Suppressor macrophage (primary cell): ENCODE data around the gene STOX1.
"Not testable (repeated sequence)": the region's sequence is repeated elsewhere in the genome, so short reads cannot be mapped to it uniquely, and the experiment has no call there.

Experiments used
- DNase-seq, 4 experiments: peaks; one replicate each; pipeline ENCODE4 v3.0.0-alpha.2; 2020 to 2022

The STOX1 gene

GRCh38 chr10:68895041-68895440, 67.7 kb downstream of the STOX1 start:
- DNase-seq = peak in 1 of 4 experiments; percentile 14

DNA sequence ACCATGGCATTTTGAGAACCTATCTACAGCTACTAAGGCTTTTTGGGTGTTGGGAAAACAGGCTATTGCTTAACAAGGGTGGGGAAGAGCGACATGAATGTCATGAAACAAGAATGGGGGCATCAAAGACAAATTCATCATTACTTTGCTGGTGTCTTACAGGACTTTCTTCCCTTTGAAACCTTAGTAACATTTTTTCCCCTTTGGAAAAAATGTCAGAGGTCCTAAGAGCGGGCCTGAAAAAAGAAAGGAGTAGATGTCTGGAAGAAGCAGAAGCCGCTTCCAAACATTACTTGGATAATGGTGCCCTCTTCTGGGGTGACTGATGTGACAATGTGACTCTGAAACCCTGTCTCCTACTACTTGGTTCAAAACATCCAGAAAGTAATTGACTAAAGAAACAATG, 70.0 kb downstream of the STOX1 start:
- peak; percentile 60 to 73 (median 70) for DNase-seq

DNA sequence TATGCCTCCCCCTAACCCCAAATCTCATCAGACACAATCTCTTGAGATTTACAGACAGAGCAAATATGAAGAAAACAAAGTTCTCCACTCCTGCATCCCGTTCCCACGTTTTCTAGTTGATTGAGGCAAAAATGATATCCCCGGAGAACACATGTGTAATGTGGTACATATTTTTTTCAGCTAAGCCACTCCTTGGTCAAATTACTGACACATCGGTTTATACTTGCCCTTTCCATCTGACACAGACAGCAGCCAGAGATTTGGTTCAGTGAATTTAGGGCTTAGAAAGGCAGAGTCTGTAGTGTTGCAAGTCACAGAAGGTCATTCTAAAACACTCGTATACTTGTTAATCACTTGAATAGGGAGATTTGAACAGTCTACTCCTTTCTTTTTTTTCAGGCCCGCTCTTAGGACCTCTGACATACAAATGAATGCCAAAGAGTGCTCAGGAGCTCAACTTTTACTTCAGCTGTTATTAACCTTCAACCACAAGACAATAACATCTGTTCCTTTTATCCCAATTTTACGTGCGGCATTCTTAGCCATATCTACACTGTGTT, 71.9 kb downstream of the STOX1 start:
- DNase-seq = no peak

GRCh38 chr10:68900427-68901104, 73.2 kb downstream of the STOX1 start:
- DNase-seq = peak in 1 of 4 experiments; percentile 87

GRCh38 chr10:68901105-68901927, 74.0 kb downstream of the STOX1 start, which contains the start of gene DDX50:
DDX50 (plus strand) TSS chr10:68901315; CDS start chr10:68901385, 70 bp downstream.
- DNase-seq = peak; percentile 98 to 100 (median 99)

DNA sequence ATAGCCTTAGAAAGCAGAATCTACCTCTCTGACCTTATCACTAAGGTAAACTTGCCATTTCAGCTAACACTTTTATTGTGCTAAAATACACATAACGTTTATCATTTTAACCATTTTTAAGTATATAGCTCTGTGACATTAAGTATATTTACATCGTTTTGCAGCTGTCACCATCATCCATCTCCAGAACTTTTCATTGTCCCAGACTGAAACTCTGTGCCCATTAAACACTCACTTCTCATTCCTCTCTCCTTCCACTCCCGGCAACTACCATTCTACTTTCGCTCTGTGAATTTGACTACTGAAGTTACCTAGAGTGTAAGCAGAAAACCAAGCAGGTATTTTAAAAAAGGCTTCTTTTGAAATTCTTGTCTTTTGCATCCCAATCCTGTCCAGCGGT, 75.1 kb downstream of the STOX1 start:
- no peak for DNase-seq

GRCh38 chr10:68924593-68924992, 97.3 kb downstream of the STOX1 start:
- no peak for DNase-seq

DNA sequence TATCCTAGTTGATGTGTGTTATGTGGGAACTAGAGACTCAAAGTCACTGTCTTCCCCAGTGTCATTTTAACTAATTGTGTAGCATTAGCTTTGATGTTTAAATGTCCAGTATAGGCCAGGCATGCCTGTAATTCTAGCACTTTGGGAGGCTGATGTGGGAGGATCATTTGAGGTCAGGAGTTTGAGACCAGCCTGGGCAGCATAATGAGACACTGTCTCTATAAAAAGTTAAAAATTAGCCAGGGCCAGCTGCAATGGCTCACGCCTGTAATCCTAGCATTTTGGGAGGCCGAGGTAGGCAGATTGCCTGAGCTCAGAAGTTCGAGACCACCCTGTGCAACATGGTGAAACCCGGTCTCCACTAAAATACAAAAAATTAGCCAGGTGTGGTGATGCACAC, 98.2 kb downstream of the STOX1 start:
- DNase-seq = no peak

DNA sequence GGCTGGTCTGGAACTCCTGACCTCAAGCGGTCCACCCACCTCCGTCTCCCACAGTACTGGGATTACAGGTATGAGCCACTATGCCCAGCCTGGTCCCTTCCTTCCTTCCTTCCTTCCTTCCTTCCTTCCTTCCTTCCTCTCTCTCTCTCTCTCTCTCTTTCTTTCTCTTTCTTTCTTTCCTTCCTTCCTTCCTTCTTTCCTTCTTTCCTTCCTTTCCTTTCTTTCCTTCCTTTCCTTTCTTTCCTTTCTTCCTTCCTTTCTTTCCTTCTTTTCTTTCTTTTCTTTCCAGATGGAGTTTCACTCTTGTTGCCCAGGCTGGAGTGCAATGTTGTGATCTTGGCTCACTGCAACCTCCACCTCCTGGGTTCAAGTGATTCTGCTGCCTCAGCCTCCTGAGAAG, 101.8 kb downstream of the STOX1 start:
- DNase-seq = not testable (repeated sequence)

- not testable (repeated sequence) for DNase-seq
Measured at GRCh38 chr10:68929888-68930287, 102.6 kb downstream of the STOX1 start.

GRCh38 chr10:68932860-68933259, 105.5 kb downstream of the STOX1 start:
- DNase-seq = not testable (repeated sequence)

- DNase-seq = no peak
Measured at GRCh38 chr10:68934994-68935393, 107.7 kb downstream of the STOX1 start.

DNA sequence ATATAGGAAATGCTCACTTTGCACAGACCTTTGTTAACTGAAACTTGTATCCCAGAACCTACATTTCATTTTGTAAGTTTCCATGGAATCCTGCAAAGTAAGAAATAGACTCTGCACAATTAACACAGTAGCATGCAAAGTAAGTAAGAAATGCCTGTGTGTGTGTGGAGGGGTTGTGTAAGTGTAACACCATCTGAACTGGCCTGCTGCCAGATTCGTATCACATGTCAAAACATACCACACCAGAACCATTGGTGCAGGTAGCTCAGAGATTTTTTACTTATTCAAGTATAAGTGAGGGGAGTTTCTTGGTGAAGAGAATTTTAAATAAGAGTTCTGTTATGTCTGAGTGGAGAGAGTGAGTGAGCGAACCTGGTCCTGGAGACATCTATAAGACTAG, 110.8 kb downstream of the STOX1 start:
- DNase-seq = no peak

- no peak for DNase-seq
Measured at GRCh38 chr10:68938884-68939283, 111.6 kb downstream of the STOX1 start.

GRCh38 chr10:68940917-68941316, 113.6 kb downstream of the STOX1 start:
- DNase-seq = not testable (repeated sequence)
